ENCODE measurements around the gene RTP4. TPM values are rescaled to one million over a fixed set of nuclear protein-coding genes. Genes with fewer than 3 reads are reported as not detected.

The RTP4 gene
- total and polyA plus RNA-seq, 2 of the 8 experiments (the other 6 are each of a cell fraction or from before 2014, with no cell fraction given): not detected

- Histone ChIP-seq H2BK15ac (ENCODE audit: low read length) (no peak overlapping the region), H3K9ac (replicated peaks in 1 of 4; ENCODE audit: extremely low read depth in 1 of 4, low read depth in 3 of 4, low read length in 3 of 4) (no peak overlapping the region), H3K23ac (ENCODE audit: insufficient read length) (no peak overlapping the region), H3K14ac (ENCODE audit: insufficient read length) (no peak overlapping the region), H3K27ac (ENCODE audit: low read depth, low read length) (no peak overlapping the region), H3K56ac (replicated peaks; ENCODE audit: insufficient read length, low read depth, low read length) (no peak overlapping the region), H3K36me3 (ENCODE audit: control insufficient read depth in 2 of 4, insufficient read depth in 4 of 4, low read length in 3 of 4) (no peaks in the 10 kb centered on the region), H4K8ac (ENCODE audit: extremely low read depth, insufficient read depth, low read length) (no peak overlapping the region), H2AK5ac (ENCODE audit: low read depth, low read length) (no peak overlapping the region), H3K27me3 (replicated peaks in 1 of 4; ENCODE audit: control insufficient read depth in 3 of 4, extremely low read depth in 1 of 4, insufficient read depth in 3 of 4, low read length in 3 of 4) (no peaks in the 10 kb centered on the region; a peak in 1 of 7 replicates), H4K91ac (replicated peaks; ENCODE audit: insufficient read length, low read length) (no peak overlapping the region), H3K9me3 (ENCODE audit: insufficient read depth in 2 of 2, low read depth in 1 of 2, low read length in 1 of 2) (no peaks in the 10 kb centered on the region), H2BK5ac (ENCODE audit: low read depth, low read length) (peak overlapping the region; percentile 25; the same call in 1 of the 2 replicates), H2BK12ac (ENCODE audit: low read depth, low read length) (no peak overlapping the region), H4K20me1 (replicated peaks in 1 of 2; ENCODE audit: control insufficient read depth in 1 of 2, insufficient read depth in 2 of 2, low read length in 2 of 2) (no peaks in the 10 kb centered on the region), H3K4me3 (ENCODE audit: extremely low read depth in 1 of 4, insufficient read depth in 2 of 4, low read depth in 3 of 4, low read length in 4 of 4) (no peak overlapping the region; a peak in 1 of 8 replicates), H3K23me2 (ENCODE audit: low read depth, low read length) (no peaks in the 10 kb centered on the region), H2BK20ac (ENCODE audit: low read length) (no peak overlapping the region; the same call in 1 of the 2 replicates), H3K4ac (replicated peaks; ENCODE audit: insufficient read length, low read depth, low read length) (no peak overlapping the region), H3K4me1 (replicated peaks in 1 of 4; ENCODE audit: control insufficient read depth in 3 of 4, insufficient read depth in 4 of 4, low read length in 3 of 4) (peaks cover 0 to 29% (median 20%) of the 10 kb centered on the region in 4 experiments; a peak in 5 of 7 replicates), H3K79me1 (ENCODE audit: low read depth, low read length) (no peaks in the 10 kb centered on the region), H3K79me2 (ENCODE audit: control insufficient read depth in 1 of 2, insufficient read depth in 2 of 2, low read length in 2 of 2) (no peaks in the 10 kb centered on the region), H2AFZ (ENCODE audit: low read length) (no peak overlapping the region), H3K18ac (ENCODE audit: extremely low read depth, low read length) (no peak overlapping the region), H3K4me2 (ENCODE audit: insufficient read depth in 1 of 2, low read depth in 2 of 2, low read length in 2 of 2) (peak overlapping the region; percentile 25 to 40; a peak in 2 of 4 replicates), H4K5ac (ENCODE audit: insufficient read length, low read depth, low read length) (no peak overlapping the region), H2BK120ac (replicated peaks; ENCODE audit: low read depth, low read length) (no peak overlapping the region)
- ChIA-PET CTCF (ENCODE audit: partially characterized antibody) (interaction anchor here (1.0 to 9.8 kb wide), 6 partner anchors 29 to 1217 kb away, joined by 3 to 75 read pairs (median 3); no protein-coding TSS in a partner anchor), POLR2A (ENCODE audit: partially characterized antibody) (no interaction called here)
- FAIRE-seq: peak; percentile 95
- 35% methylated on average over 2 of the region's 2 CpGs; no CpG with 5 or more reads in 1 of the 2 experiments for WGBS, 2 experiments (ENCODE audit: extremely low coverage in 1 of 2, insufficient coverage in 1 of 2, insufficient read length in 1 of 2, insufficient replicate concordance in 2 of 2, low coverage in 1 of 2, low lambda C conversion rate in 2 of 2, missing lambda C conversion rate in 1 of 2)
- DNase-seq (ENCODE audit: low read depth in 1 of 2, low spot score in 2 of 2): no peak
- no peak for TF ChIP-seq PHF8 (conservative IDR thresholded peaks at IDR 0.05; ENCODE audit: low read depth, low read length)
- TF ChIP-seq POU5F1 (IDR thresholded peaks at IDR 0.05; ENCODE audit: low read depth, low read length): peak; percentile 90
Observed at GRCh38 chr3:187361835-187362234, 6.3 kb upstream of the RTP4 start.
